SKM-1 (cell line): ENCODE results near the gene SEC23IP.

ENCODE experiments used
- DNase-seq: peaks from one replicate; lab custom pipeline; 2025; ENCODE audit not compliant: unreplicated experiment; lab: John Stamatoyannopoulos, UW

SEC23IP gene

GRCh38 chr10:119932631-119933030 is 40.1 kb downstream of the SEC23IP start:
- DNase-seq: no peak

GRCh38 chr10:119933179-119933578 is 40.6 kb downstream of the SEC23IP start:
- no peak for DNase-seq

GRCh38 chr10:119940487-119940886 is 48.0 kb downstream of the SEC23IP start:
- DNase-seq: no peak

GRCh38 chr10:119942973-119943372 is 50.4 kb downstream of the SEC23IP start:
- no peak for DNase-seq

- DNase-seq: no peak
Observed at GRCh38 chr10:119945805-119946204, 53.3 kb downstream of the SEC23IP start.

GRCh38 chr10:119947300-119947699 is 54.8 kb downstream of the SEC23IP start:
- no peak for DNase-seq

GRCh38 chr10:119957451-119957850 is 64.9 kb downstream of the SEC23IP start:
- no peak for DNase-seq

GRCh38 chr10:119962837-119963236 is 70.3 kb downstream of the SEC23IP start:
- DNase-seq: no peak

- no peak for DNase-seq
Observed at GRCh38 chr10:119967066-119967465, 74.5 kb downstream of the SEC23IP start.

GRCh38 chr10:119969609-119970008 is 77.1 kb downstream of the SEC23IP start:
- DNase-seq: no peak

- no peak for DNase-seq
Observed at GRCh38 chr10:119970107-119970506, 77.6 kb downstream of the SEC23IP start.

- no peak for DNase-seq
Observed at GRCh38 chr10:119970963-119971362, 78.4 kb downstream of the SEC23IP start.

GRCh38 chr10:119973281-119973680 is 80.8 kb downstream of the SEC23IP start:
- no peak for DNase-seq

- DNase-seq: no peak
Observed at GRCh38 chr10:119976421-119976820, 83.9 kb downstream of the SEC23IP start.

- no peak for DNase-seq
Observed at GRCh38 chr10:119980956-119981750, 88.6 kb downstream of the SEC23IP start.

- DNase-seq: no peak
Observed at GRCh38 chr10:119981826-119982225, 89.3 kb downstream of the SEC23IP start.

GRCh38 chr10:119988333-119988732 is 95.8 kb downstream of the SEC23IP start:
- DNase-seq: no peak

GRCh38 chr10:119989966-119990365 is 97.4 kb downstream of the SEC23IP start:
- no peak for DNase-seq

GRCh38 chr10:119991066-119991465 is 98.5 kb downstream of the SEC23IP start:
- no peak for DNase-seq

GRCh38 chr10:119991816-119992215 is 99.3 kb downstream of the SEC23IP start:
- DNase-seq: no peak
